GM23248 (cell line): ENCODE data around the gene AFP.

ENCODE experiments used
- EZH2 ChIP-seq: fragments of 200-600 bp; sonication (generic); IDR thresholded peaks from 2 replicates; pipeline ENCODE4 v1.6.1; 2018; ENCODE audit warnings: antibody characterized with exemption, mild to moderate bottlenecking; ENCODE audit not compliant: insufficient read depth, poor library complexity, severe bottlenecking
- EZH2phosphoT487 ChIP-seq: fragments of 200-600 bp; sonication (generic); IDR thresholded peaks from 2 replicates; pipeline ENCODE4 v1.6.1; 2018; ENCODE audit warnings: antibody characterized with exemption, moderate library complexity, mild to moderate bottlenecking, low read depth; ENCODE audit not compliant: insufficient read depth

DNA sequence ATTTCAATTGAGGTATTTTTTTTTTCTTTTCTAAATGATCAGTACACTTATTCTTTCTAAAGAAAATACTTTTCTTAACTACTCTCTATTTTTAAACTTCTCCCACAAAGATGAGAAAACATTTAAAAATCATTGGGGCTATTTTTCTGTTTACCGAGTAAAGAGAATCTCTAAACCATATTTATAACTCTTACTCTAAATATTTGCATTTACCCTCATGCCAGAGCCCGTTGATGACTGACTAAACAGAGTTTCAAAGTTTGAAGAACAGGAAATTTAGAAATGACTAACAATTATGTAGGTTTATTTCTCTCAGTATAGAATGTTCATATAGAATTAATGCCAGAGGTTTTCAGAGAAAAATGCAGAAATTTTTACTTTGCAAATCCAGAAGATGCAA, 34.6 kb upstream of the AFP start:
- TF ChIP-seq EZH2 = no peak
- TF ChIP-seq EZH2phosphoT487 = no peak
